ENCODE results near the gene RAB3IL1. TPM values are rescaled to one million over a fixed set of nuclear protein-coding genes. Genes with fewer than 3 reads are reported as not detected.

Gene RAB3IL1
- total and polyA plus RNA-seq, 4 donors = 2.1 to 41.6 (median 5.4) TPM

DNA sequence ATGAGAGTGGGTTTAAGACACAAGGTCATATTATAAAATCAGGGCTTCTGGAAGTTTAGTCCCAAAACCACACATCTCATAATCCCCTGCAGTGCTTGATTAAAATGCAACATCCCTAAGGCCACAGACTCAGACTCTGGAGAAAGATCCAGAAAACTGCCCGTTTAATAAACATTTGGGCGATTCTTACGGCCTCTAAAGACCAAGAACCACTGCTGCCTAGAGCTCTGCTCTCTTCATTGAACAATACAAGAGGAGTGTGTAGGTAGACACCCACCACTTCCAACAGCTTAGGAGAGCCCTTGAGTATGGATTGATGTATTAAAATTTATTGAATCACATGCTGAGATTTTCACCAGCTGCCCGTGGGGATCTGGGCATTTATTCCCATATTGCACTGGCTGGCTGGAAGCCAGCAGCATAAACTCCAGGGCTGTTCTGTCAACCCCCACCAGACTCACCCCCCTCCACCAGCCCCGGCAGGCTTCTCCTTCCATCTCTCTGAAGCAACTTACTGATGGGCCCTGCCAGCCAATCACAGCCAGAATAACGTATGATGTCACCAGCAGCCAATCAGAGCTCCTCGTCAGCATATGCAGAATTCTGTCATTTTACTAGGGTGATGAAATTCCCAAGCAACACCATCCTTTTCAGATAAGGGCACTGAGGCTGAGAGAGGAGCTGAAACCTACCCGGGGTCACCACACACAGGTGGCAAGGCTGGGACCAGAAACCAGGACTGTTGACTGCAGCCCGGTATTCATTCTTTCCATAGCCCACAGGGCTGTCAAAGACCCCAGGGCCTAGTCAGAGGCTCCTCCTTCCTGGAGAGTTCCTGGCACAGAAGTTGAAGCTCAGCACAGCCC lies 32.0 kb upstream of the RAB3IL1 start:
- 59% methylated on average over 9 of the region's 9 CpGs for WGBS
- Histone ChIP-seq H3K27me3 (ENCODE audit: control insufficient read depth in 4 of 4, insufficient read depth in 4 of 4, low read length in 3 of 4) (no peaks in the 10 kb centered on the region), H3K36me3 (ENCODE audit: control insufficient read depth in 4 of 4, insufficient read depth in 3 of 4, low read depth in 1 of 4, low read length in 3 of 4) (no peaks in the 10 kb centered on the region), H3K27ac (ENCODE audit: low read depth in 1 of 2, low read length in 2 of 2) (no peak overlapping the region), H3K9me3 (ENCODE audit: control insufficient read depth in 4 of 4, low read length in 3 of 4) (no peaks in the 10 kb centered on the region), H3K9ac (ENCODE audit: low read depth in 1 of 2, low read length in 2 of 2) (no peak overlapping the region), H3K4me1 (ENCODE audit: control insufficient read depth in 4 of 4, insufficient read depth in 4 of 4, low read length in 3 of 4) (peaks cover 0 to 2% (median 0%) of the 10 kb centered on the region in 4 donors), H3K4me3 (ENCODE audit: low read depth in 1 of 3, low read length in 3 of 3) (no peak overlapping the region)
- TF ChIP-seq SP1 (IDR thresholded peaks at IDR 0.05) (no peak), HNF4G (IDR thresholded peaks at IDR 0.05) (no peak), TAF1 (conservative IDR thresholded peaks at IDR 0.05) (no peak), FOXA1 (IDR thresholded peaks at IDR 0.05) (no peak), HNF4A (conservative IDR thresholded peaks at IDR 0.05) (no peak), EGR1 (IDR thresholded peaks at IDR 0.05; ENCODE audit: low read depth in 2 of 2) (no peak), YY1 (IDR thresholded peaks at IDR 0.05) (no peak), RXRA (IDR thresholded peaks at IDR 0.05) (no peak), JUND (IDR thresholded peaks at IDR 0.05) (no peak), NR2F2 (IDR thresholded peaks at IDR 0.05) (no peak), GABPA (IDR thresholded peaks at IDR 0.05 in 1 of 2, conservative IDR thresholded peaks at IDR 0.05 in 1 of 2) (no peak), FOXA2 (IDR thresholded peaks at IDR 0.05) (no peak), RAD21 (IDR thresholded peaks at IDR 0.05) (no peak)
- TF ChIP-seq, protein P1, sequence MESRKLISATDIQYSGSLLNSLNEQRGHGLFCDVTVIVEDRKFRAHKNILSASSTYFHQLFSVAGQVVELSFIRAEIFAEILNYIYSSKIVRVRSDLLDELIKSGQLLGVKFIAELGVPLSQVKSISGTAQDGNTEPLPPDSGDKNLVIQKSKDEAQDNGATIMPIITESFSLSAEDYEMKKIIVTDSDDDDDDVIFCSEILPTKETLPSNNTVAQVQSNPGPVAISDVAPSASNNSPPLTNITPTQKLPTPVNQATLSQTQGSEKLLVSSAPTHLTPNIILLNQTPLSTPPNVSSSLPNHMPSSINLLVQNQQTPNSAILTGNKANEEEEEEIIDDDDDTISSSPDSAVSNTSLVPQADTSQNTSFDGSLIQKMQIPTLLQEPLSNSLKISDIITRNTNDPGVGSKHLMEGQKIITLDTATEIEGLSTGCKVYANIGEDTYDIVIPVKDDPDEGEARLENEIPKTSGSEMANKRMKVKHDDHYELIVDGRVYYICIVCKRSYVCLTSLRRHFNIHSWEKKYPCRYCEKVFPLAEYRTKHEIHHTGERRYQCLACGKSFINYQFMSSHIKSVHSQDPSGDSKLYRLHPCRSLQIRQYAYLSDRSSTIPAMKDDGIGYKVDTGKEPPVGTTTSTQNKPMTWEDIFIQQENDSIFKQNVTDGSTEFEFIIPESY (IDR thresholded peaks at IDR 0.05) = no peak
- TF ChIP-seq, protein P2, sequence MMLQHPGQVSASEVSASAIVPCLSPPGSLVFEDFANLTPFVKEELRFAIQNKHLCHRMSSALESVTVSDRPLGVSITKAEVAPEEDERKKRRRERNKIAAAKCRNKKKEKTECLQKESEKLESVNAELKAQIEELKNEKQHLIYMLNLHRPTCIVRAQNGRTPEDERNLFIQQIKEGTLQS (IDR thresholded peaks at IDR 0.05) = no peak
- TF ChIP-seq, protein P3, sequence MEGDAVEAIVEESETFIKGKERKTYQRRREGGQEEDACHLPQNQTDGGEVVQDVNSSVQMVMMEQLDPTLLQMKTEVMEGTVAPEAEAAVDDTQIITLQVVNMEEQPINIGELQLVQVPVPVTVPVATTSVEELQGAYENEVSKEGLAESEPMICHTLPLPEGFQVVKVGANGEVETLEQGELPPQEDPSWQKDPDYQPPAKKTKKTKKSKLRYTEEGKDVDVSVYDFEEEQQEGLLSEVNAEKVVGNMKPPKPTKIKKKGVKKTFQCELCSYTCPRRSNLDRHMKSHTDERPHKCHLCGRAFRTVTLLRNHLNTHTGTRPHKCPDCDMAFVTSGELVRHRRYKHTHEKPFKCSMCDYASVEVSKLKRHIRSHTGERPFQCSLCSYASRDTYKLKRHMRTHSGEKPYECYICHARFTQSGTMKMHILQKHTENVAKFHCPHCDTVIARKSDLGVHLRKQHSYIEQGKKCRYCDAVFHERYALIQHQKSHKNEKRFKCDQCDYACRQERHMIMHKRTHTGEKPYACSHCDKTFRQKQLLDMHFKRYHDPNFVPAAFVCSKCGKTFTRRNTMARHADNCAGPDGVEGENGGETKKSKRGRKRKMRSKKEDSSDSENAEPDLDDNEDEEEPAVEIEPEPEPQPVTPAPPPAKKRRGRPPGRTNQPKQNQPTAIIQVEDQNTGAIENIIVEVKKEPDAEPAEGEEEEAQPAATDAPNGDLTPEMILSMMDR (IDR thresholded peaks at IDR 0.05; ENCODE audit: low read depth, low read length, missing input control) = no peak
- TF ChIP-seq, protein P4, sequence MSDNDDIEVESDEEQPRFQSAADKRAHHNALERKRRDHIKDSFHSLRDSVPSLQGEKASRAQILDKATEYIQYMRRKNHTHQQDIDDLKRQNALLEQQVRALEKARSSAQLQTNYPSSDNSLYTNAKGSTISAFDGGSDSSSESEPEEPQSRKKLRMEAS (IDR thresholded peaks at IDR 0.05) = no peak
- TF ChIP-seq, protein P5, sequence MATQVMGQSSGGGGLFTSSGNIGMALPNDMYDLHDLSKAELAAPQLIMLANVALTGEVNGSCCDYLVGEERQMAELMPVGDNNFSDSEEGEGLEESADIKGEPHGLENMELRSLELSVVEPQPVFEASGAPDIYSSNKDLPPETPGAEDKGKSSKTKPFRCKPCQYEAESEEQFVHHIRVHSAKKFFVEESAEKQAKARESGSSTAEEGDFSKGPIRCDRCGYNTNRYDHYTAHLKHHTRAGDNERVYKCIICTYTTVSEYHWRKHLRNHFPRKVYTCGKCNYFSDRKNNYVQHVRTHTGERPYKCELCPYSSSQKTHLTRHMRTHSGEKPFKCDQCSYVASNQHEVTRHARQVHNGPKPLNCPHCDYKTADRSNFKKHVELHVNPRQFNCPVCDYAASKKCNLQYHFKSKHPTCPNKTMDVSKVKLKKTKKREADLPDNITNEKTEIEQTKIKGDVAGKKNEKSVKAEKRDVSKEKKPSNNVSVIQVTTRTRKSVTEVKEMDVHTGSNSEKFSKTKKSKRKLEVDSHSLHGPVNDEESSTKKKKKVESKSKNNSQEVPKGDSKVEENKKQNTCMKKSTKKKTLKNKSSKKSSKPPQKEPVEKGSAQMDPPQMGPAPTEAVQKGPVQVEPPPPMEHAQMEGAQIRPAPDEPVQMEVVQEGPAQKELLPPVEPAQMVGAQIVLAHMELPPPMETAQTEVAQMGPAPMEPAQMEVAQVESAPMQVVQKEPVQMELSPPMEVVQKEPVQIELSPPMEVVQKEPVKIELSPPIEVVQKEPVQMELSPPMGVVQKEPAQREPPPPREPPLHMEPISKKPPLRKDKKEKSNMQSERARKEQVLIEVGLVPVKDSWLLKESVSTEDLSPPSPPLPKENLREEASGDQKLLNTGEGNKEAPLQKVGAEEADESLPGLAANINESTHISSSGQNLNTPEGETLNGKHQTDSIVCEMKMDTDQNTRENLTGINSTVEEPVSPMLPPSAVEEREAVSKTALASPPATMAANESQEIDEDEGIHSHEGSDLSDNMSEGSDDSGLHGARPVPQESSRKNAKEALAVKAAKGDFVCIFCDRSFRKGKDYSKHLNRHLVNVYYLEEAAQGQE (IDR thresholded peaks at IDR 0.05) = no peak
- no peak for DNase-seq (ENCODE audit: low spot score)
